K562 (cell line): ENCODE results near the gene GNAL. TPM values are rescaled to one million over a fixed set of nuclear protein-coding genes. Genes with fewer than 3 reads are reported as not detected.
A peak's percentile ranks its signal among the peaks of the same experiment; 100 is the strongest.

Source experiments
- BRF1 ChIP-seq: IDR thresholded peaks from 3 replicates; pipeline ENCODE4 v1.6.1; 2011; ENCODE audit warnings: borderline replicate concordance, mild to moderate bottlenecking; ENCODE audit not compliant: insufficient read length; ENCODE audit errors: extremely low read depth
- CC2D1A ChIP-seq: fragments of 450-650 bp; IDR thresholded peaks from 2 replicates; pipeline ENCODE4 v1.6.1; 2017; ENCODE audit warnings: mild to moderate bottlenecking
- CHCHD3 ChIP-seq: fragments of 250-450 bp; sonication (Bioruptor Pico); IDR thresholded peaks from 2 replicates; pipeline ENCODE4 v2.1.2; 2022; ENCODE audit warnings: mild to moderate bottlenecking
- COPS2 ChIP-seq: fragments of 450-650 bp; conservative IDR thresholded peaks from 2 replicates; pipeline ENCODE4 v1.6.1; 2016; ENCODE audit warnings: mild to moderate bottlenecking, moderate library complexity
- CXXC5 ChIP-seq: fragments of 250-450 bp; sonication (Bioruptor Pico); IDR thresholded peaks from 2 replicates; pipeline ENCODE4 v1.8.0; 2022; ENCODE audit warnings: inconsistent platforms, mild to moderate bottlenecking, moderate library complexity
- FOSL1 ChIP-seq: fragments of 200-800 bp; sonication (Bioruptor generic); conservative IDR thresholded peaks from 2 replicates; pipeline ENCODE4 v1.6.1; 2016; ENCODE audit warnings: missing genetic modification characterization, missing compliant biosample characterization
- HNRNPL ChIP-seq: fragments of 200-400 bp; formaldehyde crosslinking; IDR thresholded peaks from 2 replicates; pipeline ENCODE4 v1.6.1; 2017; ENCODE audit warnings: low read depth, mild to moderate bottlenecking, low read length
- ID3 ChIP-seq, 2 experiments: fragments of 250-450 bp in 1 of 2; fragments of 450-650 bp in 1 of 2; sonication (Bioruptor Pico) in 1 of 2; IDR thresholded peaks; 2 replicates each; pipeline versions ENCODE4 v1.6.1 to v1.8.0; 2016 to 2021; ENCODE audit warnings: mild to moderate bottlenecking in 2 of 2, moderate library complexity in 2 of 2, missing compliant biosample characterization in 1 of 2, missing genetic modification characterization in 1 of 2
- IRF2 ChIP-seq: sonication (generic); formaldehyde crosslinking; IDR thresholded peaks from 2 replicates; pipeline ENCODE4 v1.8.1; 2022; ENCODE audit warnings: mild to moderate bottlenecking, missing genetic modification reagents
- IRF9 ChIP-seq: fragments of 450-650 bp; IDR thresholded peaks from 2 replicates; pipeline ENCODE4 v1.6.1; 2016; ENCODE audit warnings: missing biosample characterization, missing genetic modification characterization
- L3MBTL2 ChIP-seq: fragments of 450-650 bp; IDR thresholded peaks from 2 replicates; pipeline ENCODE4 v1.6.1; 2016; ENCODE audit warnings: mild to moderate bottlenecking, moderate library complexity
- MNT ChIP-seq, 2 experiments: fragments of 450-650 bp; conservative IDR thresholded peaks; 2 replicates each; pipeline ENCODE4 v1.6.1; 2017; ENCODE audit warnings: mild to moderate bottlenecking in 2 of 2, moderate library complexity in 2 of 2
- NCOA6 ChIP-seq: fragments of 450-650 bp; IDR thresholded peaks from 2 replicates; pipeline ENCODE4 v1.6.1; 2017; ENCODE audit warnings: mild to moderate bottlenecking
- PHF21A ChIP-seq: fragments of 450-650 bp; IDR thresholded peaks from 2 replicates; pipeline ENCODE4 v1.6.1; 2017; ENCODE audit warnings: low read depth, borderline replicate concordance
- PML ChIP-seq: IDR thresholded peaks from 2 replicates; pipeline ENCODE4 v1.6.1; 2012; ENCODE audit warnings: low read length, inconsistent platforms
- POLR2A ChIP-seq: fragments of 450-650 bp; conservative IDR thresholded peaks from 2 replicates; pipeline ENCODE4 v1.6.1; 2016
- TEAD2 ChIP-seq: fragments of 450-650 bp; IDR thresholded peaks from 2 replicates; pipeline ENCODE4 v1.6.1; 2016; ENCODE audit warnings: missing genetic modification characterization, control low read depth, missing compliant biosample characterization
- TEAD4 ChIP-seq, 2 experiments: sonication (generic) in 1 of 2; formaldehyde crosslinking in 1 of 2; IDR thresholded peaks; 2 replicates each; pipeline versions ENCODE4 v1.6.1 to v1.8.0; 2012 to 2022; ENCODE audit warnings: borderline replicate concordance in 1 of 2, inconsistent platforms in 1 of 2, low read length in 1 of 2, mild to moderate bottlenecking in 1 of 2, missing genetic modification reagents in 1 of 2
- VEZF1 ChIP-seq: fragments of 200-800 bp; sonication (Bioruptor generic); IDR thresholded peaks from 2 replicates; pipeline ENCODE4 v1.6.1; 2017; ENCODE audit warnings: missing genetic modification characterization, missing compliant biosample characterization
- ZC3H8 ChIP-seq: fragments of 450-650 bp; IDR thresholded peaks from 2 replicates; pipeline ENCODE4 v1.6.1; 2017
- ZEB2 ChIP-seq: fragments of 450-650 bp; IDR thresholded peaks from 2 replicates; pipeline ENCODE4 v1.6.1; 2016
- ZNF146 ChIP-seq: IDR thresholded peaks from one replicate; pipeline ENCODE4 v1.6.1; 2018; ENCODE audit warnings: missing compliant biosample characterization; ENCODE audit not compliant: unreplicated experiment
- ZNF395 ChIP-seq: fragments of 200-800 bp; sonication (Bioruptor generic); IDR thresholded peaks from 2 replicates; pipeline ENCODE4 v1.6.1; 2017; ENCODE audit warnings: missing genetic modification characterization, missing compliant biosample characterization
- ZNF444 ChIP-seq: fragments of 250-450 bp; sonication (Bioruptor Pico); IDR thresholded peaks from 2 replicates; pipeline ENCODE4 v1.4.0; 2020; ENCODE audit warnings: mild to moderate bottlenecking, moderate library complexity
- polyA plus RNA-seq, 8 experiments: library from polyadenylated mRNA; depleted of rRNA in 4 of 8; stranded (reverse) in 5 of 8; unstranded in 3 of 8; fragments of >200 nt; fragmentation: Nextera tagmentation in 2 of 8; fragmentation: Illumina TruSeq in 1 of 8; extraction: Ambion mirVana in 2 of 8; extraction: Trizol in 1 of 8; gene quantifications; 2 replicates each; pipeline versions ENCODE4 v1.2.1 to v1.2.3, GENCODE V29; 2011 to 2014; ENCODE audit warnings: inconsistent platforms in 1 of 8, missing spikeins in 1 of 8
- total RNA-seq, 7 experiments: library from RNA; depleted of rRNA in 6 of 7; stranded (reverse); fragments of >200 nt in 6 of 7; fragmentation: Illumina TruSeq in 2 of 7; extraction: Trizol in 2 of 7; gene quantifications; 2 replicates each; pipeline versions ENCODE4 v1.2.1 to v1.2.3, GENCODE V29; 2011 to 2021; ENCODE audit warnings: low replicate concordance in 1 of 7

GNAL gene
- total and polyA plus RNA-seq, 9 of the 15 experiments (the other 6 are each of a cell fraction or from before 2014, with no cell fraction given), result under 0.01 to 0.10 (median 0.01) TPM; not detected in 5

GRCh38 chr18:11925800-11926481, 236.9 kb downstream of the GNAL start (continued):
- no peak for TF ChIP-seq ZNF444
- TF ChIP-seq POLR2A, result no peak
- no peak for TF ChIP-seq CHCHD3 (CRISPR knock-in tag)
- TF ChIP-seq ZNF395 (CRISPR knock-in tag), result peak; percentile 39; the same call in 1 of the 2 replicates
- peak; percentile 76; the same call in 1 of the 2 replicates for TF ChIP-seq CC2D1A
- no peak for TF ChIP-seq ZC3H8
- TF ChIP-seq TEAD4 (IDR thresholded peaks at IDR 0.05; ENCODE audit: low read length), result peak; percentile 97
- TF ChIP-seq TEAD4 (CRISPR knock-in tag; IDR thresholded peaks at IDR 0.05; ENCODE audit: borderline replicate concordance), result no peak
- peak; percentile 89 for TF ChIP-seq TEAD2 (tag)
- TF ChIP-seq VEZF1, result peak; percentile 48; the same call in 1 of the 2 replicates
- peak in 1 of 2 experiments; percentile 79; a peak in 2 of 4 replicates for TF ChIP-seq MNT (conservative IDR thresholded peaks at IDR 0.05)
- peak; percentile 85 for TF ChIP-seq CXXC5 (CRISPR knock-in tag)
- no peak for TF ChIP-seq HNRNPL
- TF ChIP-seq IRF2 (CRISPR knock-in tag), result no peak
- TF ChIP-seq COPS2, result no peak
- peak; percentile 83 for TF ChIP-seq PML
- TF ChIP-seq FOSL1, result peak; percentile 63; the same call in 1 of the 2 replicates
- no peak for TF ChIP-seq IRF9 (tag)
- TF ChIP-seq ZEB2, result peak; percentile 76
- no peak for TF ChIP-seq L3MBTL2
- TF ChIP-seq ZNF146 (CRISPR knock-in tag), result no peak
- no peak for TF ChIP-seq BRF1
- TF ChIP-seq ID3 (CRISPR knock-in tag; IDR thresholded peaks at IDR 0.05), result no peak
- TF ChIP-seq ID3 (tag; IDR thresholded peaks at IDR 0.05), result peak; percentile 88
- TF ChIP-seq PHF21A, result no peak
- no peak for TF ChIP-seq NCOA6
